Gastroesophageal sphincter (tissue), 3 donors: ENCODE data around the gene CTAGE1.

Source experiments
- CTCF ChIP-seq, 4 experiments: fragments of 200-600 bp in 2 of 4; fragments of 450-650 bp in 2 of 4; sonication (generic) in 1 of 4; IDR thresholded peaks; one replicate each; pipeline ENCODE4 v1.5.1; 2017 to 2019; ENCODE audit warnings: antibody characterized with exemption in 4 of 4, mild to moderate bottlenecking in 2 of 4, moderate library complexity in 2 of 4
- EP300 ChIP-seq: sonication (generic); formaldehyde crosslinking; IDR thresholded peaks from one replicate; pipeline ENCODE4 v1.6.1; 2017; ENCODE audit warnings: antibody characterized with exemption, mild to moderate bottlenecking

GRCh38 chr18:22441638-22442037 is 23.9 kb upstream of the CTAGE1 start:
- TF ChIP-seq CTCF (IDR thresholded peaks at IDR 0.05): no peak
- TF ChIP-seq EP300: no peak
